Measurements from ENCODE around the gene GALNT18.
A peak's percentile ranks its signal among the peaks of the same experiment; 100 is the strongest.

Gene GALNT18

DNA sequence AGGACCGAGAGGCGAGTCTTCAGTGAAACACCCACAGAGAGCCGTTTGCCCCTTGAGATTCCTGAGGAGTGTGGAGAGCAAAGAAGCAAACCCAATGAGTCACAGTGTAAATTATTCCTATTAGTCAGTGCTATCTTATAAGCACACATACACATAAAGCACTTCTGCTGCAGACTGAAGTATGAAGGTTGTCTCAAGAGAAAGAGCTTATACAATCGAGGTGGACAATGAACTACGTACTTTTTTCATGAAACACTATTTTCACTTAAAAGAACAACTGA is 37.3 kb downstream of the GALNT18 start:
- no peak for DNase-seq

DNA sequence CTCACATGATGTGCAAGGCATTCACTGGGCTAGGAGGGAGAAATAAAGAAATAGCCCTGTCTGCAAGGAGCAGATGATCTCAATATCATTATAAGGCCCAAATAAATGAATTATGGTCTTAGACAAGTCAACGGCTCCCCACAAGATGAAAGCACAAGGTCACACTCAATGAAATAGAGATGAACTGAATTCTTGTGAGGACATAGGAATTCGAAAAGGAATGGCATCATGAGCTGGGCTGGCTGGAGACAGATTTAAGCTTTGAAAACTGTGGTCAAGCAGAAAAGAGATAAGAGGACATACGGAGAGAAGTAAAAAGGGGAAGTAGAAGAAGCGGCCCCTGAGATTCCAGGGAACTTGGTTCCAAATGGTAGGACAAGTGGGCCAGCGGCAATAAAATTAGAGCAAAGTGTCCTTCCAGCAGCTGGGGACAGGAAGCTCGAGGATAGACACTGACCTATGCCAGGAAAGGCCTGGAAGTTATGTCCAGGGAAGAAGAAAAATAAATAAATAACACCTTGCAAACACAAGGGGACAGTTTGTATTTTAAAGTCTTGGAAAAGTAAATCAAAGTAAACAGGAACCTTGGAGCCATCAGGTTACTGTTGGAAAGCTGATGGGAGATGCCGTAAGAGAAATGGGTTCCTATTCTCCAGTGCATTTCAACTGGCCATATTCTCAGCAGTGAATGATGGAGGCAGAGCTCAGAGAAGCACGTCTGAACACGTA is 37.8 kb downstream of the GALNT18 start:
- DNase-seq: no peak

DNA sequence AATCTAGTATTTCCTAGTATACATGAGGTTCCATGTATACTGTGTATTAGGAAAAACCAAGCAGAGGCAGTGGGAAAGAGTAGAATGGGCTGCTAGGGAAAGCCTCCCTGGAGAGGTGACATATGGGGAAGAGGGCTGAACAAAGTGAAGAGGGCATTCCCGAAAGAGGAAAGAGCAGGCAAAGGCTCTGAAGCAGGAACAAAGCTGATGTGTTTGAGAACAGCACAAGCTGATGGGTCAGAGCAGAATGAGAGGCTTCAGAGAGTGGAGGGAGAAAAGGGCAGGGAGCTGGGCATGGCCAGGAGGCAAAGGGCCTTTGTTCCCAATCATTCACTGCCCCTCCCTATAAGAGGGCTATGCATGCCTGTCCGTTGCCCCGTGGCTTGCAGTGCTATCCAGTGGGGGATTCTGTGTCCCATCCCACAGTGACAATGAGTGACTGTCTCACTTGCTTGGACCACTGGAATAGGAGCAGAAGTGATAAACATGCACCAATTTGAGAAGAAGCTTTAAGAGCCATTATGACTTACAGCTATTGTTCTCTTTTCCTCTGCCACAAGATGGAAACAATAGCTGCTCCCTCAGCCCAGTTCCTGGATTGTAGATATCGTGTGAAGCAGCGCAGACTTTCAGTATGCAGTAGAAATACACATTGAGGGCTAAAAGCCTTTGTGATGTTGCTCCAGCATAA is 39.6 kb downstream of the GALNT18 start:
- DNase-seq: no peak

DNA sequence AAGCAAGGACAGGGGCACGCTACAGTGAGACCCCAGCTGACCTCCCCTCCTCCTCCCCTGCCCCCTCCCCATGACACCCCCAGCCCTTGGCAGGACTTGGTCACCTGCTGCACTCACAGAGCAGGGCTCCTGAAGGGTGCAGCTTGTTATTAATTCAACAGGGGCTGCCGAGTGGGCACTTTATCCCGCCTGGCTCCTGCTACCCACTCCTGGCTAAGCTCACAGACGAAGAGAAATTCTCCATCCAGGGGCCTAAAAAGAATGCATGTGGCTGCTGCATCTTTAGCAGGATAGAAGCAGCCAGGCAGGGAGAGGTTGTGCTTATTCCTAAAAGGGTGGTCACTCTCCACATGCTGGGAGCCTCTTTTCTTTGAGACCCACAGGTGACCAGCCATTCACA is 40.3 kb downstream of the GALNT18 start:
- DNase-seq: no peak

DNA sequence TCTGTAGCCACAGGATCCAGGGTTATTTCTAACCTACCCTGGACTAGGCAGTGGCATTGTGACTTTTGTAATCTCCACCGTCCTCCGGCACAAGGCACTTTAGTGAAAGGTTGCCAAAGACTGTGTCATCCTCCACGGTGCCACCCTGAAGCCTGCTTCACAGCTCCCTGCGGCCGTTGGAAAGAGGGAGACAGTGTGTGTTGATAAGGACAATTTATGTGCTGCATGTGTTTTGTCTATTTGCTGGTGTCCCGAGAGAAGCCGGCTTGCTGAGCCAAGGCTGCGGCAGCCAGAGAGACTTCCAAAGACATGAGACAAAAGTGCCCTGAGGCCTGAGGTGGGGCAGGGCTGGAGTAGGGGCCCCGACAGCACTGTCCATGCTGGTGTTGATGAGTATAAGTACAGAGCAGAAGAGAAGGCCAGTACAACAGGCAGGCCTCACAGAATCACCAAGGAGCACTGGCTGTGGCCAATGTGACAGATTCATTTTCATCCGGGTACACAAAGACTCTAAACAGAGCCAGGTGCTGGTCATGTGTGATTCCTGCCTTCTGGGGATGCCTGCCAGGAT is 40.9 kb downstream of the GALNT18 start:
- peak; percentile 81 for DNase-seq

DNA sequence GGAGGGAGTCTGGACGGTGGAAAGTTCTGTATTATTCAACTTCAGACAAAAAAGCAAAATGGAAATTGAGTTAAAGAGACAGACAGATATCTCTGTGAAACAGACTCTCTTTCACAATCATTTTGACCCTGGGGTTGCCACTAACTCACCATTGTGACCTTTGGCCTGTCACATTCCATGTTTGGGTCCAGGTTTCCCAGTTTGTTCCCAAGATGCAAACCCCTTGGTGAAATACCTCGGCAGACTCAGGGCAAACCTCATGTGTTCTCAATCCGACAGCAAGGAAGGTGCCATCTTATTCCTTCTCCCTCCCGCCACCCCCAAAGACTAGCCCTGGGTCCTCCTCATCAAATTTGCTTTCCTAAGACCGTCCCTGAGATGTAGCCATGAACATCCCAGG is 41.8 kb downstream of the GALNT18 start:
- DNase-seq: no peak

DNA sequence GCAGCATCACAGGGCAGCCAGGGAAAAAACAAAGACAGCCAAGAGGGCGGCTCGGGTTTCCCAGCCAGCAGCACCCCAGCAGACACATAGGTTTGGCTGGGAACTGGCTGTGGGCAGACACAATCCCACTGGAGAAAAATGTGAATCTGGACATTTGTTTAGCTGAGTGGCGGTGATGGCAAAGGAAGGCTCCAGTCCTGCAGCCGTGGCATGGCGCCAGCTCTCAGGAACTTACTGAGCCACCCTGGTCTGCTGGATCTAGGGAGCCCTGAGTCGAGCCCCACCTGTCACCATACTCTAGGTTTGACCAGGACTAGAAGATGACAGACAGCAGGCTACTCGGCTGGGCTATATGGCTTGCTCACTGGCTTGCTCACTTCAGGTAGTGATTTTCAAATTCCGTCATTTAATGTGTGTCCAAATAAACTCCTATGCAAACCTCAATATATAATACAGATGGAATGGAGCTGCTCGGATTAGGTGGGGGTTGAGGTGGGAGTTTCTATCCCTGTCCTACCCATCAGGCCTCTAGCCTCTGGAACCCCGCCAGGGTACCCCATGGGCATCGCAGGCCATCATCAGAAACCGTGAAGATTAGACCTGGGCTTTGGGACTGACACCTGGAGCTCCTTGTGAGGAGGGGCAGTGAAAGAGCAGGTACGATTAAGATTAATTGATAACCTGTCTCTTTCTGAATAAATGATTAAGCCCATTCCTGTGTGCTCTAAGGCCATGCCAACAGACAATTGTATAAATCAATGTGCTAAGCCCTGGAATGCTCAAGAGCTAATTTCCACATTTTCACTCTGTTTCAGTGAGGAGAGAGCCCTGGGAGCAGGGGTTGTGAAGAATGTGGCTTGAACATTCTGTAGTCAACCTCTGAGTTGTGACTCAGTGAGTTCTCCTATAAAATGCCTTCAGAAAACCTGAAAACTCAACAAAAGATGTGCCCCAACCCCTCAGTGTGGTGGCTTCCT is 42.5 kb downstream of the GALNT18 start:
- DNase-seq: peak; percentile 50

DNA sequence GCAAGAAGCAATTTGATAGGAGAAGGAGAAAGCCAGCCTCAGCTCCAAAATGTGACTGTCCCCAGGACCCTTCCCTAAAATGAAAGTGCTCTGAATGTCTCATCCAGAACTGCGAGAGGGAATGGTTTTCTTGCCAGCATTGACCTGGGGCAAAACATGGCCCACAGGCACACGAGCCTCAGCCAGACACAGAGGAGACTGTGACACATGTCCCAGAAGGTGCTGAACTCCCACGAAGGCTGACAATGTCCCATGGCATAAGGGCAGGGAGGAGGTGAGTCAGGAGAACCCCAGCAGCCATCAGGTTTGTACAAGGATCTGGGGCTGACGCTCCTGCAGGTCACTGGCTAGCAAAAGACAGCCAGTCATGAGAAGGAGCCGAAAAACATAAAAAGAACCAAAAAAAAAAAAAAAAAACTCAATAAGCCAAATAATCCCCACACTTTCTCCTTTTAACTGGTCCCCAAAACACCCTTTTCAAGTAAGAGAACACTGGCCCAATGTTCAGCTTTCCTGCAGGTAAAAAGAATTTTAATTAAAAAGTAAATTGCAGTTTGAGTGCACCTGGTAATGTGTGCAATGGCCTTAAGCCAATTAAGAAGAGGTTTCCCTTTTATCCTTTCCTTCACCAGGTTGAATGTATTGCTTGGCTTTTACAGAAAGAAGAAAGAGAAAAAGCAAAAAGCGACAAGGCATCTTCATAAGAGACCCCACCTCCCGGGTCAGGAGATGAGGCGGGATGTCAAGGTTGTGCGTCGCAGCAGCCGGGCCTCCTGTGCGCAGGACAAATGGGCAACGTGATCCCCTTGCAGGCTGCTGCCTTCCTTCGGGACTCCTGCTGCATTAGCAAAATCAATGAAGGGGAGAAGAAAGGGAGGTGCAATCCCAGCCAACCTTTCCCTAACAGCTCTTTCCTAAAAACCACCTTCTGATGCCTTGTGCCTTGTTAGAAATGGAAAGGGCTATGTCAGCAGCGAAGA is 43.6 kb downstream of the GALNT18 start:
- DNase-seq: peak; percentile 63

DNA sequence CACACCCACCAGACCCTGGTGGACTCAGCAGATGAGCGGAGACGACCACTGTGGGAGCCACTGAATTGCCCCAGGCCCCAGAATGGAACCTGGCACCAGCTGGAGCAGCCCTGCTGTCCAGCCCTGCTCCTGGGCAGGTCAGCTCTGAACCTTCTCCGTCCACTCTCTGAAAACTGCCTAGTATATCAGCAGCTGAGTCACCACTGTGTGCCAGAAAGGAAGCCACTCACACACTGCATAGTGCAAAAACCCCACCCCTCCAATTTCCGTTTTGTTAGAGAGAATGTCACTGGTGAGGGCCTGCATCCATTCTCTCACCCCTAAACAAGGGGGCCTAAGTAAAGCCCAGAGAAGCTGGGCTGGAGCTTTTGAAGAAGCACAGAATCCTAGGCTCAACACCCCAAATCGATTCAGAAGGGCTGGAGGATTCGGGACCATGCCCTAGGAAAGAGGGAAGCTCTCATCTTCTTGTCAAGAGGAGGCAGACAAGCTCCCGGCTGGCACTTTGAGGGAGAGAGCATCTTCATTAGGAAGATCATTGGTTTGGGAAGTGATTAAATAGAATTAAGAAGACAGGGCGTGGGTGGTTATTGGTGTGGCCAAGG is 44.5 kb downstream of the GALNT18 start:
- no peak for DNase-seq

DNA sequence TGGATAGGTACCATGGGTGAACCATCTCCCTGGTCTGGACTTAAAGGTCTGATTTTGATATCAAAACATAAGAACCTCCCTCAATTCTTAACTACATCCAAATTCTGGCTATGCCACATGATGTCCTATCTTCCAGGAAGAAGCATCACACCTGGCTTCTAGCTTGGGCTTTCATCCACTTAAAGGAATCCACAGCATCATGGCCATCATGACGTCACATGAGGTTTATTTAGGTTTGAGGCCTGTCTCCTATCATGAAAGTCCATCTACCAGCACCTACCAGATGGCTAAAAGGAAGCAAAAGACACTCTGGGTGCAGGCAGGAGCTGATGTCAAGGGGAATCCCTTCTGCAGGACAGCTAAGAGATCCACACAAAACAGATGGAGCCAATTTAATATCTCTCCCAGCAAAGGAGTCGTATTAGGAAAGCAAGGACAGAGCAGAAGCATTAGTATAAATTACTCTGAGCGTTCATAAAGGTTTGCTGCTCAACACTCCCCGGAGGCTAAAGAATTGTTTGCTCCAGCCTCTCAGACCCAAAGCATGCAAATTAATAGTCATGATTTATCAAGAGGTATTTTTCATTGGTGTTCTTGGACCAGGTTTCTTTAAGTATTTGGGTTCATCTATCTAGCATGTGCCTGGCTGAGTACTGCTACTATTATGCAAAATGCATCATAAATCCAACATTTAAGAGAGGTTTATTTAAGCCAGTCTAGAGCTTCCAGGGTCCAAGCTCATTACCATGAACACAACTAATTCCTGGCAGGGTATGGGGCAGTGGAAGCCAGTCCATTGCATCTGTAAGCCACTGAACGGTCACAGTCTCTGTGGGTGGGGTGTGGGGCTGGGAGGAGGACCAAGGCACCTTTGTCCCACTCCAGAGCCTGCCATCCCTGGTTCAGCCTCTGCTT is 47.2 kb downstream of the GALNT18 start:
- DNase-seq: no peak

DNA sequence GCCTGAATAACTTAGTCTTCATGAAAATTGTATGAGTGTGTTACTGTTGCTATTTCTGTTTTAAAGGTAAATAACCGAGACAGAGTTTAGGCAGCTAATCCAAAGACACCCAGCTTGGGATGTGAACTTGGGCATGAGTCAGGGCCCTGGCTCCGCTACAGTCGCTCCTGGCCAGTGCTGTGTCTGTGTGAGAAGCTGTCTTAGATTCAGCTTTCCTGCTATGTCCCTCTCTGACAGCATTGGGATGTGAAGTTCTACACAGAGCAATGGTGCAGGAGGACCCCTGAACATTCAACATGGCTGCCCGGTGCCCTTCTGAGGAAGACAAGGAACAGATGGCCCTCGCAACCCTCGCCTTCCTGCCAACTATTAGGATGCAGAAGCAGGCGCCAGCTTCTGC is 49.4 kb downstream of the GALNT18 start:
- no peak for DNase-seq

DNA sequence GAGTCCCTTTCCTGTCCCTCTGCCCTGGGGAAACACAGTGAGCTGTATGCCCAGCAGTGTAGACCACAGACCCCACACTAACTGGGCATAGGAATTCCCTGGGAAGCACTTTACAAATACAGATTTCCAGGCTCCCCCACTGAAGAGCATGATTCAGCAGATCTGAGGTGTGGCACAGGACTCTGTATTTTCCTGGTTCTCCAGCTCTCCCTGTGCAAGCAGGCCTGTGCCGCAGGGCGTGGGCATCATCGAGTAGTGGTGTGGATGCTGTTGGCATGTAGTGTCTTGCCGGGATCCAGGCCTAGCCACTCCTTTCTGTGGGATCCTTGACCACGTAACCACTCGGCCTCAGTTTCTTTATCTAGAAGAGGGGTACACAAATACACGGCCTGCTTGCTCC is 49.9 kb downstream of the GALNT18 start:
- no peak for DNase-seq

DNA sequence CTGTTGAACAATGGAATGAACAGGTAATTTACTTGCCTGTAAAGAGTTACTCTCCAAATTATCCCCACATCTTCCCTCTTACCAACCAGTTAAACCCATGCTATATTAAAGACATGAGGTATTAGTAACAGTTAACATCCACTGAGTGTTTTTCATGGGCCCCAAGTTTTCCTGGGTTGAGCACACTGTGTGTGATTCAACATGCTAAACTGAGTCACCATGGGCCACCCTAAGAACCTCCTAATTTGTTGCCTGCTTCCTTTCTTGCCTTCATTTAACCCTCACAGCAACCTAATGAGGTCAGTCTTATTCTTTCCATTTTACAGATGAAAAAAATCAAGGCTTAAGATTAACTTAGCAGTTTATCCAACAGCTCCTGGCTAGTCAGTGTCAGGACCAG is 51.0 kb downstream of the GALNT18 start:
- DNase-seq: no peak

DNA sequence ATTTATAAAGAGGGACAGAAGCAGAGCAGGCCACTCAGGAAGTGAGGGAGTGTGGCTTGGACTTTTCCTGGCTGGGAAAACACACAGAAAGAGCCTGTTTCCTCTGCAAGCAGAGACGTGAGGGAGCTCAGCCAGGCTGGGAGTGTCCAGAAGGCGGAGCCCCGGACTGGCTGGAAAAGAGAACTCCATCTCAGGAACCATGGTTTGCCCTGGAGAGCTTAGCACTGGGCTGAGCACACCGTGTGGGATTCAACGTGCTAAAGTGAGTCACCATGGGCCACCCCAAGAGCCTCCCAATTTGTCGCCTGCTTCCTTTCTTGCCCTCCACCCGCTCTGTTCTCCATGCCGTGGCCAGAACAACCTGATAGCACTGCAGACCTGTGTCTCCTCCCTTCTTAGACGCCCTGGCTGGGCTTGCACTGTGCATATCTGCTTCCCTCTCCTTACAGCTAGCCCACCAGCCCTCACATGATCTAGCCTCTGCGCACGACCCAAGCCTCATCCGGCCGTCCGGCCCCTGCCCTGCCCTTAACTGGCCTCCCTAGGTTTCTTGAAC is 51.8 kb downstream of the GALNT18 start:
- peak; percentile 68 for DNase-seq

DNA sequence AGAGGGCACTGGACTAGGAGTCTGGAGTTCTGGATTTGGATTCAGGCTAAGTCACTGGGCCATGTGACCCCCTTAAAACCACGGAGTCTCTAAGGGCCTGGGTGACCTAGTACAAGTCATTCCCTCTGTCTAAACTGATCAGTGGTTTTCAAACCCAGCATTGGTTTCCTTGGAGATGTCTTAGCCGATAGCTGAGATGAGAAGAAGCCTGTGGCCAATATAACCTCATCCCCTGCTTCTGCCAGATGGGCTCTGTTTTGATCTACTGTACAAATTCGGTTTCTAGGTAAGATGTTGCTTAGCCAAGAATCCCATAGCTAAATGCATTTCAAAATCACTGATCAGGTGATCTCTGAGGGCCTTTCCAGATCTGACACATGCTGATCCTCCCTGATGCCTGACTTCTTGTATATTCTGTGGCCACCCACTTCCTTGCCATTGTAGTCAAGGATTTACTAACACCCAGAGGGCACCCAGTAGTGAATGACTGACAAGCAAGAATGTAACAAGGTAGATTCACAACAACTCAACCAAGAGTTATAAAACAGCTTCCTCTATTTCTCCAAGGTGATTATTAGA is 53.1 kb downstream of the GALNT18 start:
- DNase-seq: no peak

DNA sequence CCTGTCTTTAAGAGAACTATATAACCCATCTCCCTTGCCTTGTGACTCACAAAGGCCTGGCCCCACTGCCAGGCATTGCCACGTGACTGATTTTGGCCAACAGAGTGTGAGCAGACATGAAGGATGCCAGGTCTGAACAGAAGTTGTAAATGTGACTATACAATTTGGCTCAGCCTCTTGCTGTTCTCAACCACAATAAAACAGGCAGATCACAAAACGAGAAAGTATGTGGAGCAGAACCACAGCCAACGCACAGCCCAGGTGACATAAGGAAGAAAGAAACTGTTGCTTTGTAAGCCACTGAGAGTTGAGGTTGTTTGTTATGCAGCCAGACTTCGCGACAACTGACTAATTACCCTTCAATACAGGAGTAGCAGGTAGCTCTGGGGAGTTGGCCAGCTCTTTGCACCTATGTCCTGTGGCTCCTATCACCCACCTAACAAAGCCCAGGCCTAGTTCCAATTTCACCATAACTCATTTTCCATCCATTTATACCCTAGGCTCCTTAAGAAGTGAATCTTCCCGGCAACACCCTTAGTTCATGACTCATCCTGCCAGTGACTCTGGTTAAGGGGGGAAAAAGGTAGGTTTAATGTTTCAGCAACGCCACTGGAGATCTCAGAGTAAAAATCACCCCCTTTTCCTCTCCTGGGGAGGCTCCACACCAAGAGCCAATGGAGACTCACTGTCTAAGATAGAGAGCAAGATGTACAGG is 53.7 kb downstream of the GALNT18 start:
- no peak for DNase-seq

DNA sequence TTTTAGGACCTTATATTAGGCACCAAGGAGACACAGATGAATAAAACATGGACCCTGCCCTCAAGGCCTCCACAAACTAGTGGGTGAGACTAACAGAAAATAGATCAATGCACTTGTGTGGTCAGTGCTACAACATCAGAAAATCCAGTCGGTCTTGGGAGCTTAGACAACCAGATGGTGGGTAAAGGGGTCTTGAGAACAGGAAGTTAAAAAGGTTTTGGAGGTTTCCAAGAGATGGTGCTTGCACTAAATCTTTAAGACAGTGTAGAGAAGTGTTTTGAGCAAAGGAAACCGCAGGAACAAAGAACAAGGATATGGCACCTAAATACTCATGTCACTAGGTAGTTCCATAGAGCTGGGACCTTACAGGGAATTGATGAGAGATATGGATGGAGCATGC is 56.2 kb downstream of the GALNT18 start:
- DNase-seq: no peak

DNA sequence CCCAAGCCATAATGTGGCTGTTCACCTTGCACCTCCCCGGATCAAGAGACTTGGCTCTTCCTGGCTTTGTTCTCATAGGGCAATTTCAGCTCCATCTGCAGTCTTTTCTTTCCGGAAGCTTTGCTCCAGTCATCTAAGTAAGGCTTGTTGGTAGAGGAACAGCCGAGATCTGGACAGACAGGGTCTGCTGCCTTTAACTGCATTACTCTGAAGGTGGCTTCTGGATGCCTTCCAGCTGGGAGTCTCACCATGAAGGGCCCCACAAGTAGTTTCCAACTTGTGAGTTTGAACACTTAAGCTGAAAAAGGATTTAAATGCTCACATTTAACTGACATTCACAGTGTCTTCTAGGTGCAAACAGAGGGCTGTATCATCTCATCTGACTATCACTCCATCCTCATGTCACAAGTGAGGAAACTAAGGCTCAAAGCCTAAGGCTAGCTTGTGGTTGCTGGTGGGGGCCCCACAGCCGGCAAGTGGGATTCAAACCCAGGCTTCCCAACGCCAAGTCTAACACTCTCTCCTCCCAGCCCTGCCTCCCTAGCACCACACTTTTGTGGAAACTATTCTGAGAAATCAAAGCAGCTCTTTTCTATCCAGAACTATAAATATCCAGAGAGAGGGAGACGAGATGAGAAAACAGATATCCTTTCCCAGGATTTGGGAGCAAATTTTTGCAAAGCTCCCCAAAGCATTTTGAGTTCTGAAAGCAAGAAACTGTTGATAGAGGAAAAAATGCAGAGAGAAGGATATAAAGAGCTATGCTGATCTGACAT is 58.4 kb downstream of the GALNT18 start:
- no peak for DNase-seq
